Retinal pigment epithelial cell (primary cell): ENCODE data around the gene P3H2.
"Not testable (repeated sequence)": the region's sequence is repeated elsewhere in the genome, so short reads cannot be mapped to it uniquely, and the experiment has no call there.

Experiments used
- DNase-seq: peaks from one replicate; pipeline ENCODE4 v3.0.0-alpha.2; 2010; ENCODE audit warnings: low read depth
- H3K4me3 ChIP-seq: 2 replicates; pipeline ENCODE4 v1.5.1; 2011; ENCODE audit warnings: mild to moderate bottlenecking, low read length, control low read depth, moderate library complexity
- CTCF ChIP-seq: conservative IDR thresholded peaks from 2 replicates; pipeline ENCODE4 v1.5.1; 2011; ENCODE audit warnings: low read depth, low read length, control low read depth, inconsistent platforms

Gene P3H2

GRCh38 chr3:189961522-189962161, 159.1 kb downstream of the P3H2 start:
- DNase-seq: no peak
- TF ChIP-seq CTCF: peak; percentile 88
- H3K4me3 ChIP-seq: no peak overlapping the region

- H3K4me3 ChIP-seq, DNase-seq: not testable (repeated sequence)
These were observed 159.6 kb downstream of the P3H2 start for GRCh38 chr3:189961086-189961485.

GRCh38 chr3:189954733-189955665, 165.7 kb downstream of the P3H2 start:
- TF ChIP-seq CTCF: no peak
- no peak overlapping the region for H3K4me3 ChIP-seq
- DNase-seq: no peak

- DNase-seq: no peak
- no peak overlapping the region for H3K4me3 ChIP-seq
- no peak for TF ChIP-seq CTCF
These were observed 167.1 kb downstream of the P3H2 start for GRCh38 chr3:189953551-189953950.

- DNase-seq: no peak
- H3K4me3 ChIP-seq: no peak overlapping the region
- no peak for TF ChIP-seq CTCF
These were observed 168.4 kb downstream of the P3H2 start for GRCh38 chr3:189952272-189952671.

GRCh38 chr3:189950258-189950657, 170.4 kb downstream of the P3H2 start:
- no peak overlapping the region for H3K4me3 ChIP-seq
- no peak for DNase-seq
- no peak for TF ChIP-seq CTCF

- no peak for TF ChIP-seq CTCF
- no peak overlapping the region for H3K4me3 ChIP-seq
- DNase-seq: no peak
These were observed 171.1 kb downstream of the P3H2 start for GRCh38 chr3:189949580-189949979.
